Mononuclear cell (primary cell): ENCODE data around the gene NEK8. TPM values are rescaled to one million over a fixed set of nuclear protein-coding genes. Genes with fewer than 3 reads are reported as not detected.
"Not testable (repeated sequence)": the region's sequence is repeated elsewhere in the genome, so short reads cannot be mapped to it uniquely, and the experiment has no call there.

ENCODE experiments used
- H3K27me3 ChIP-seq: 2 replicates; pipeline ENCODE4 v1.6.0; 2011; ENCODE audit warnings: low read length, control low read depth; ENCODE audit not compliant: insufficient read depth
- H3K4me1 ChIP-seq: 2 replicates; pipeline ENCODE4 v1.5.1; 2011; ENCODE audit warnings: mild to moderate bottlenecking, low read length, control low read depth; ENCODE audit not compliant: insufficient read depth
- H3K4me3 ChIP-seq: 2 replicates; pipeline ENCODE4 v1.5.1; 2011; ENCODE audit warnings: mild to moderate bottlenecking, low read length, moderate library complexity
- H3K9me3 ChIP-seq: 2 replicates; pipeline ENCODE4 v1.5.1; 2011; ENCODE audit warnings: low read depth, mild to moderate bottlenecking, control low read depth, low read length
- total RNA-seq: library from RNA; depleted of rRNA; stranded (reverse); fragments of >200 nt; gene quantifications from one replicate; pipeline ENCODE4 v1.2.3, GENCODE V29; 2012

Gene NEK8
- total RNA-seq, 1 donor = 1.4 TPM

DNA sequence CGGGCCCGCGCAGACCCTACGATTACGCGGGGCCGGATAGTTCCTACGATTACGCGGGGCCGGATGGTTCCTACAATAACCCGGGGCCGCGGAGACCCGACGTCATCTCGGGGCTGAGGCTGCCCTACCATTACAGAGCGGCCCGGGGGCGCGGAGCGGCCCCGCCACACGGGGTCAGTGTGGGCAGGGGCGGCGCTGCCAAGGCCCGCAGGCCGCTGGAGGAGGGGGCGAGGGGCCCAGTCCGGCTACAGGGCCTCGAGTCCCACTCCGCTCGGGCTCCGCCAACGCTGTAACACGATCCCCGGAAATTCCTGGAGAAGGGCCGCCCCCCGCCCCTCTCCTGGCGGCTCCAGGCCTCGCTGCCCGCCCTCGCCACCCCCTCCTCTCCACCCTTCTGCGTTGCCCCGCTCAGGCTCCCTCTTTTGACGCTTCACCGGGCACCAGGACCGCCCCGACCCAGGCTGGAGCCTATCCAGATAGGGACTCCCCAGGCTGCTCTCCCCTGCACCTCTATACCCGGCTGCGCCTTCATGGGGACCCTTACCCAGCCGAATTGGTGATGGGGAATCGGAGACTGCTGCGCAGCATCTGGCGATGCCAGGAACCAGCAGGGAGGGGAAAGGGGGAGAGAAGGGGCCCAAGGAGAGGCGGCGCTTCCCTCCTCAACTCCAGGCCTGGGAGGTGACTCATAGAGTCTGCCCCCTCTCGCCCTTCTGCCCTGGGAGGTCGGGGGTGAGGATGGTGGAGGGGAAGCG lies 10.8 kb upstream of the NEK8 start, which contains the start of gene RAB34:
Gene RAB34, minus strand, starts transcription at position 291 of the 755 bp plus-strand sequence. CDS start 602 bp downstream, outside the sequence.
- peak within 1 kb of the TSS; percentile 36 for H3K4me3 ChIP-seq
- H3K27me3 ChIP-seq = peaks cover 2% of the 10 kb centered on the region
- H3K4me1 ChIP-seq = peaks cover 57% of the 10 kb centered on the region
- H3K9me3 ChIP-seq = no peaks in the 10 kb centered on the region

DNA sequence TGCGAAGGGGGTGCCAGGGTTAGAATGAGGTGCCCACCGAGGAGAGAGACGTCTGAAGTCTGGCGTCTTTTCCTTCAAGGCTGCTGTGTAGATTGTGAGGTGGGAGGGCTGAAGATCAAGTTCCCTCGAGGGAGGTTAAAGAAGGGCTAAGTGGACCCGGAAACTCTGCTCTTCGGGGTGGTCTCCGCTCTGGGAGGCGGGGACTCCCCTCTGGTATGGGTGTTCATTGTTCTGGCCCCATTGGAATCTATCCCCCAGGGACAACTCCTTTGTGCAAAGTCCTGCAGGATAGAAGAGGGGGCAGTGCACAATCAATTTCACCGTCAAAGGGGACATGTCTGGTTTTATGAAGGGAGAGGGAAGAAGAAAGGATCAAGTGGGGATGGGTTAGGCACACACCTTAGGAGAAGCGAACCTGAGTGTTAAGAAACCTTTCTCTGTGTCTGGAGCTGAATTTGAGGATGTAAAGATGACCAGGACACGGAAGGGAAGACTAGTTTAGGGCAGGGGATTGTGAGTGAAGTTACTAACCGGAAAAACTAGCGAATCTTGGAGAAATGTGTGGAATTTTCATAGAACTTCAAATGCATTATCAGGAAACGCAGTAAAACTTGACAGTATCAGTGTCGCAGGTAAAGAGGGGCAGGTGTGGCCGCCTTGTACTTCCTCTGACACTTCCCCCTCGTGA lies 10.1 kb upstream of the NEK8 start:
- peaks cover 62% of the 10 kb centered on the region for H3K4me1 ChIP-seq
- peaks cover 2% of the 10 kb centered on the region for H3K27me3 ChIP-seq
- H3K9me3 ChIP-seq = no peaks in the 10 kb centered on the region
- no peak overlapping the region for H3K4me3 ChIP-seq

DNA sequence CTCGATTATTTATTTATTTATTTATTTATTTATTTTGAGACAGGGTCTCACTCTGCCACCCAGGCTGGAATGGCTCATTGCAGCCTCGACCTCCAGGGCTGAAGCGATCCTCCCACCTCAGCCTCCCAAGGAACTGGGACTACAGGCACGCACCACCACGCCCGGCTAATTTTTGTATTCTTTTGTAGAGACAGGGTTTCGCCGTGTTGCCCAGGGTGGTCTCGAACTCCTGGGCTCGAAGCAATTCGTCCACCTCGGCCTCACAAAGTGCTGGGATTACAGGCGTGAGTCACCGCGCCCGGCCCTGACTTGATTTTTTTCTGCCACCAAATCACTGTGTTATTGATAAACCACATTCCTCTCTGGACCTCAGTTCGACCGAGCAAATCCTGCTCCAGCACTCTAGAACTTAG lies 9.6 kb upstream of the NEK8 start:
- H3K4me3 ChIP-seq = peak overlapping the region; percentile 65
- H3K4me1 ChIP-seq = peaks cover 62% of the 10 kb centered on the region
- H3K9me3 ChIP-seq = no peaks in the 10 kb centered on the region
- H3K27me3 ChIP-seq = peaks cover 2% of the 10 kb centered on the region

DNA sequence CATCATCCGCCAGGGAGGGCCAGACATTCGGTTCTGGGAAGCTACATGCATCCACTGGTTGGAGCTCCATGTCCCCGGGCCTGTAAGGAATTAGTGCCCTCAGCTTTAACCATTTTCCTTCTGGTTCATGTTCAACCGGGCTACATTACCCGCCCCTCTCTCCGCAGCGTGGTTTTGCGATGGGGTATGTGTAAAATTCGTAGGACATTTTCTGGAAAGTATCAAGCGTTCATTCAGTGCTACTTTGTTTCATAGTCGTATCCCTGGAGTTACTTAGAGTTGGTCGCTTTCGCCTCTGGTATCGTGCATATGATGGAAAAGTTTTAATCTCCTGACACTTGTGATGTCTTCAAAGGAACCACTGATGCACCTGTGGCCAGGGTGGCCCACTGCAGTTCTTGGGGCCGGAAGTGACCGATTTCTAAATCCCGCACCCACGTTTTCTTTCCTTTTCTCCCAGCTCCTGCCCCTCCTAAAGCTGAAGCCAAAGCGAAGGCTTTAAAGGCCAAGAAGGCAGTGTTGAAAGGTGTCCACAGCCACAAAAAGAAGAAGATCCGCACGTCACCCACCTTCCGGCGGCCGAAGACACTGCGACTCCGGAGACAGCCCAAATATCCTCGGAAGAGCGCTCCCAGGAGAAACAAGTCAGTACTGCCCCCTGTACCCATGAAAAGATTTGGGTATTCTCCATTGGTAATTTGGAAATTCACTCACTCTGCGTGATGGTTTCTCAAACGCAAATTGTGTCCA lies 8.2 kb upstream of the NEK8 start:
- Histone ChIP-seq H3K9me3 (no peaks in the 10 kb centered on the region), H3K27me3 (peaks cover 2% of the 10 kb centered on the region), H3K4me3 (peak overlapping the region; percentile 65), H3K4me1 (peaks cover 74% of the 10 kb centered on the region)

DNA sequence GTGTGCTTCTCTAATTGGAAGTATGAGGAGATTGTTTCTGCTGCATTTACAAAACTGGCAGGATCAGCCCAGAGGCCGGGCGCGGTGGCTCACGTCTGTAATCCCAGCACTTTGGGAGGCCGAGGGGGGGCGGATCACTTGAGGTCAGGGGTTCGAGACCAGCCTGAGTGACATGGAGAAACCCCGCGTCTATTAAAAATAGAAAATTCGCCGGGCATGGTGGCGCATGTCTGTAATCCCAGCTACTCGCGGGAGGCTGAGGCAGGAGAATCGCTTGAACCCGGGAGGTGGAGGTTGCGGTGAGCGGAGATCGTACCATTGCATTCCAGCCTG lies 7.6 kb upstream of the NEK8 start:
- H3K9me3 ChIP-seq, H3K27me3 ChIP-seq: not testable (repeated sequence)
- H3K4me1 ChIP-seq = peaks cover 79% of the 10 kb centered on the region
- H3K4me3 ChIP-seq = peak overlapping the region; percentile 65

DNA sequence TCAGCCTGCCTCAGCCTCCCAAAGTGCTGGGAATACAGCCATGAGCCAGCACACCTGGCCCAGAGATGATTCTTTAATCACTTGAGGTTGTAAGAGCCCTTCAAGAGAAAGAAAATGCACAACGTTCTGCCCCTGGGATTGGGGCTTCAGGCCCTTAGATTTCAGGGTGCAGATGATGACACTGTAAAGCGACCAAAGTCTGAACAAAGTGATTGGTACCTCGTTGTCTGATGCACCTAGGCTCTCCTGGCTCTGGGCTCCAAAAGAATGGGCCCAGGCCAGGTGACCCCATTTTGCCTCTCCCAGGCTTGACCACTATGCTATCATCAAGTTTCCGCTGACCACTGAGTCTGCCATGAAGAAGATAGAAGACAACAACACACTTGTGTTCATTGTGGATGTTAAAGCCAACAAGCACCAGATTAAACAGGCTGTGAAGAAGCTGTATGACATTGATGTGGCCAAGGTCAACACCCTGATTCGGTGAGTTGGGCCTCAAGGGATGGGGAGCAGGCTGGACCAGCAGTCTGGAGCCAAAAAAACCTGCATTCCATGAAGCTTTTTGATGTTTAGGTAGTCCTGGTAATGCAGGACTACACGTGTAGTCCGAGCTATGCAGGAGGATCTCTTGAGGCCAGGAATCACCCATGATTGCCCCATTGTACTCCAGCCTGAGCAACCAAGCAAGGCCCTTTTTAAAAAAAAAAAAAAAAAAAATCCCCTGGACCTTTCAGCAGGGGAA lies 6.0 kb upstream of the NEK8 start:
- peaks cover 77% of the 10 kb centered on the region for H3K4me1 ChIP-seq
- no peaks in the 10 kb centered on the region for H3K9me3 ChIP-seq

DNA sequence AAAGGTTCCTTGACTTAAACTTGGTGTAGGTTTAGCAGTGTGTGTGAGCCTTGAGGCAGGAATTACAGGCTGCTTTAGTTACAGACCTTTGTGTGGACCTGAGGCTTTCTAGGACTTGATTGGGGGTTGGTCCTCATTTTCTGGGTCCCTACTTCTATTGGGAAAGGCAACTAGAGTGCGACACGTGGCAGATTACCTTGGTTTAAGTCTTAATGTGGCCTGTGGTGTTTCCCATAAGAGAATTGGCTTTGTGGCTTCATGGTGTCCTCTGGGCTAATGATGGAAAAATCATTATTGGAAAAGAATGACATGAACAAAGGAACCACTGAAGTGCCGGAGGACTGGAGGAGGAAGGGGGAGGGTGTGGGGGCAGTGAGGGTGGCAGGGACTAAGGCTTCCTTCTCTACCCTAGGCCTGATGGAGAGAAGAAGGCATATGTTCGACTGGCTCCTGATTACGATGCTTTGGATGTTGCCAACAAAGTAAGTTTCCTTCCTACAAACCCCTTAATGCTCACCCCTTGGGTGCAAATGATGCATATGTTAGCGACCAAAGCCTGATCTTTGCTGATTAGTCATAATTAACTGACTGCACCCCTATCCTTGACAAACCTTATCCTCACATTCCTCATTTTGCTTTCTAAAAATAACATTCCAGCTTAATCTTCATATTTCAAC lies 5.3 kb upstream of the NEK8 start:
- Histone ChIP-seq H3K4me1 (peaks cover 79% of the 10 kb centered on the region), H3K4me3 (no peak overlapping the region)

More for the DNA sequence above, 6.0 kb upstream of the NEK8 start:
- Histone ChIP-seq H3K4me3 (no peak overlapping the region), H3K27me3 (no peaks in the 10 kb centered on the region)

DNA sequence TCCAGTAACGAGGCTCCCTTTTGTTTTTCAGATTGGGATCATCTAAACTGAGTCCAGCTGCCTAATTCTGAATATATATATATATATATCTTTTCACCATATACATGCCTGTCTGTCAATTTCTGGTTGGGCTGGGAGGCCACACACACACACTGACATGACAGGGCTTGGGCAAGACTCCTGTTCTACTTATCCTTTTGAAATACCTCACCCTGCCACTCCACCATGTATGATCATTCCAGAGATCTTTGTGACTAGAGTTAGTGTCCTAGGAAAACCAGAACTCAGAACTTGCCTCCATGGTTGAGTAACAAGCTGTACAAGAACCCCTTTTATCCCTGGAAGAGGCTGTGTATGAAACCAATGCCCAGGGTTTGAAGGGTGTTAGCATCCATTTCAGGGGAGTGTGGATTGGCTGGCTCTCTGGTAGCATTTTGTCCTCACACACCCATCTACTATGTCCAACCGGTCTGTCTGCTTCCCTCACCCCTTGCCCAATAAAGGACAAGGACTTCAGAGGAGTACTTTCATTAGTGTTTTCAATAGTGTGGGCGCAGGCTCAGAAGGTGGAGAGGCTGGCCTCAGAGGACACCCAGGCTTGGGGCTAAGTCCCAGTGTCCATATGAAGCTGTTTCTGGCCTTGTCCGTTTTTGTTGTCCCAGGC lies 4.6 kb upstream of the NEK8 start:
- peaks cover 76% of the 10 kb centered on the region for H3K4me1 ChIP-seq
- not testable (repeated sequence) for H3K9me3 ChIP-seq, H3K27me3 ChIP-seq, H3K4me3 ChIP-seq

More for the DNA sequence above, 5.3 kb upstream of the NEK8 start:
- no peaks in the 10 kb centered on the region for H3K27me3 ChIP-seq
- no peaks in the 10 kb centered on the region for H3K9me3 ChIP-seq

DNA sequence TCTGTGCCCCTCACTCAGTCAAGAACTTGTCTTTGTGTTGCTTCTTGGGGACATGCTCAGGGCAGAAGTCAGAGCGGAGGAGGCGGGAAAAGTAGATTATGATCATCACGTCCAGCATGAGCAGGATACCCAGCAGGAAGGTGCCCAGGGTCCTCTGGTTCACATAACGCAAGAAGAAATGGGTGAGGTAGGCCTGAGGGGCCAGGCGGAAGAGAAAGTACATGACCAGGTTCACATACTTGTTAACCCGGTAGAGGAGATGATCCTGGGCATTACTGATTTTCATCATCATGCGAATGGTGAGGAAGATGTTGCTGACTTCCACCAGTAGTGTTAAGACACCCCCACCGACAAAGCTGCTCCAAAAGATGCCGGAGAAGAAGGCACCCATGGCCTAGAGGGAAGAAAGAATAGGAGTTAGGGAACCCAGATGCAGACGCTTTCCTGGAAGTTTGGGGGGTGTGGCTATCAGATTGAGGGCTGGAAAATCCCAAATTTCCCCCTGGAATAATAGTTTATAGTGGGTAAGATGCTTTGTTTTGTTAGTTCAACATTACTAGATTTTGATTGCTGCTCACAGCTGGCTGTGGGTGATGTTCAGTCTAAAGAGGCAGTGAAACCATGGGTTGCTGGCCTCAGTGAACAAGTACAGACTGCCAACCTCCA lies 4.0 kb upstream of the NEK8 start:
- Histone ChIP-seq H3K4me1 (peaks cover 79% of the 10 kb centered on the region), H3K4me3 (no peak overlapping the region), H3K27me3 (no peaks in the 10 kb centered on the region), H3K9me3 (no peaks in the 10 kb centered on the region)

DNA sequence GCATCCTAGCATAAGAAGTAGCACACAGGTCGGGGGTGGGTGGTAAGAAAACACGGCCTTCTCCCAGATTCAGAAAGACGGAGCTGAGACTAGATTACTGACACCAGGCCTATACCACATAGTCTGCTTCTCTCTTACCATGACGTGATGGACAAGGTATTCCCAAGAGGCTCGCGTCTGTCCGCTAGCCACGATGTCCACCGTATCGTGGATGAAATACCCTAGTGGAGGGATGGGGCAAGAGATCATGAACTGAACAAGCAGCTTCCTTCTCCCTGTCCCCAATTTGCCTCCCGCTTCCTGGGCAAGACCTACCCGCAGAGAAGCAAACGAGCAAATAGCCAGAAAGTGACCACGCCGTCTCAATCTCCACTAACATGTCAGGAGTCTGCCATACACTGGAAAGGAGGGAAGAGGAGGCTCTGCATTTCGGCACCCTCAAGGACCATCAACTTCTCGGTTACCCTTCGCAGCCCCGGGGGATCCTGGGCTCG lies 3.4 kb upstream of the NEK8 start:
- Histone ChIP-seq H3K27me3 (no peaks in the 10 kb centered on the region), H3K4me3 (no peak overlapping the region), H3K4me1 (peaks cover 82% of the 10 kb centered on the region), H3K9me3 (no peaks in the 10 kb centered on the region)

DNA sequence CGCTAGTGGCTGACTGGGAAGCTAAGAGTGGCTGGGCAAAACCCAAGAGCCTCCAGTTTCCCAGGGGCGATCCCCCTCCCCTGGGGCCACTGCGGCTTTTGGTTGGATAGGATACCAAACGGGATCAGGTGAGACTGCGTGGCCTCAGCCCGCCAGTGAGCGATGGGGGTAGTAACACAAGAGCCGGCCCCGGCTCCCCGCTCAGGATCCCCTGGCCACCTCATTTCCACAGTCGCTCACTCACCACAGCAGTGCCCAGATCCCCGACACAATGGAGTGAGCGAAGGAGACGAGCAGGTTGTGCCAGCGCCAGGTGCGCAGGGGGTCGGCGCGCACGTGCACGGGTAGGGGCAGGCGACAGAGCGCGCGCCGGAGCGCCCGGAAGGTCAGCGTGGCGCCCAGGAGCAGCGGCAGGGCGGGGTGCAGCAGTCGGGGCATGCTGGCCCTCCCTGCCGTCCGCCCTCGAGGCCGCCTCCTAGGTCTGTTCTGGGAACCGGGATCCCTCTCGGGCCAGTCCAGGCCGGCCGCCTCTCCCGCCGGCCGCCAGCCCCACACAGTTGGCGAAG lies 2.8 kb upstream of the NEK8 start:
- Histone ChIP-seq H3K4me3 (peak overlapping the region; percentile 28), H3K4me1 (peaks cover 77% of the 10 kb centered on the region), H3K9me3 (no peaks in the 10 kb centered on the region), H3K27me3 (no peaks in the 10 kb centered on the region)

DNA sequence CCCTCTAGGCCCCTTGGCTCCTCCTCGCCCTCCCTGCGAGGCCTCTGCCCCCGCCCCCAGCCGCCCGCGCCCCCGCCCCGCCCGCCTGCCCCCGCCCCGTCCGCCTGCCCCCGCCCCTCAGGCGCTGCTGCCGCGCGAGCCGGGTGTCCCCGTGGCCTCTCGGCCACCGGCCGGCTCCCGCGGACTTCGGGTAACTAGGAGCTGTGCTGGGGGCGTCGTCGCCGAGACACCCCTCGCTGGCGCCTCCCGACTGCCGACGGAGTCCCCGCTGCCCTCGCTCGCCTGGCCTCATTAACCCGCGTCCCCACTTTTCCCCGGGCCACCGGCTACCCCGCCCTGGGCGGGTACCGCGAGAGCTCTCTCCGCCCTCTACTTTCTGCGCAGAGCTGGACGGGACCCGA lies 2.4 kb upstream of the NEK8 start, which contains the start of gene TLCD1:
Gene TLCD1, minus strand, starts transcription at position 8 of the 401 bp plus-strand sequence. CDS start 136 bp downstream, outside the sequence.
- Histone ChIP-seq H3K9me3 (no peaks in the 10 kb centered on the region), H3K27me3 (no peaks in the 10 kb centered on the region), H3K4me1 (peaks cover 72% of the 10 kb centered on the region), H3K4me3 (peak within 1 kb of the TSS; percentile 44)
